Activated CD8-positive, alpha-beta memory T cell treated with anti-CD3 and anti-CD28 coated beads, Interleukin-2, amount 10 ng/mL, durations not matched to agents 7 days and 5 days (primary cell): ENCODE results near the gene IYD. TPM values are rescaled to one million over a fixed set of nuclear protein-coding genes. Genes with fewer than 3 reads are reported as not detected.
A peak's percentile ranks its signal among the peaks of the same experiment; 100 is the strongest.

Source experiments
- ATAC-seq: fragments of 150-1000 bp; cut with Tn5 transposase; one replicate; pipeline ENCODE4 v1.10.0; 2021; ENCODE audit warnings: moderate library complexity
- CTCF ChIA-PET: fragments of 350-600 bp; sonication (Branson Sonifier 250); formaldehyde crosslinking; loops from one replicate; lab custom pipeline; 2021; ENCODE audit warnings: antibody characterized with exemption; lab: Charles Lee
- DNase-seq: peaks from one replicate; pipeline ENCODE4 v3.0.0-alpha.2; 2020
- H3K27ac Mint-ChIP-seq: one replicate; pipeline ENCODE4 v1.8.0; 2021; ENCODE audit warnings: mild to moderate bottlenecking, mixed read lengths
- H3K27me3 Mint-ChIP-seq: one replicate; pipeline ENCODE4 v1.8.0; 2021; ENCODE audit warnings: mixed read lengths
- H3K36me3 Mint-ChIP-seq: one replicate; pipeline ENCODE4 v1.8.0; 2021; ENCODE audit warnings: mild to moderate bottlenecking, mixed read lengths
- H3K4me1 Mint-ChIP-seq: one replicate; pipeline ENCODE4 v1.8.0; 2021; ENCODE audit warnings: mixed read lengths
- H3K4me3 Mint-ChIP-seq: one replicate; pipeline ENCODE4 v1.8.0; 2021; ENCODE audit warnings: mild to moderate bottlenecking, moderate library complexity, mixed read lengths
- H3K9me3 Mint-ChIP-seq: one replicate; pipeline ENCODE4 v1.8.0; 2022; ENCODE audit warnings: low read depth, mixed read lengths
- total RNA-seq, 2 experiments: library from RNA; stranded (reverse); gene quantifications; one replicate each; pipeline ENCODE4 v1.2.3, GENCODE V29; 2021

The IYD gene
- total RNA-seq, 2 experiments from 2014 or later: not detected

GRCh38 chr6:150391890-150392289, 23.1 kb downstream of the IYD start:
- Mint-ChIP-seq H3K36me3 (peaks cover 1% of the 10 kb centered on the region), H3K27ac (no peak overlapping the region), H3K9me3 (no peaks in the 10 kb centered on the region), H3K4me1 (no peaks in the 10 kb centered on the region), H3K4me3 (no peak overlapping the region), H3K27me3 (peaks cover 46% of the 10 kb centered on the region)
- no peak for ATAC-seq
- CTCF ChIA-PET: interaction anchor here (0.8 kb wide), 1 partner anchor 424 kb away, joined by 3 read pairs; no protein-coding TSS in a partner anchor
- no peak for DNase-seq

GRCh38 chr6:150392452-150393220, 23.8 kb downstream of the IYD start:
- no peak overlapping the region for H3K27ac Mint-ChIP-seq
- peaks cover 45% of the 10 kb centered on the region for H3K27me3 Mint-ChIP-seq
- no peaks in the 10 kb centered on the region for H3K36me3 Mint-ChIP-seq
- ATAC-seq: no peak
- CTCF ChIA-PET: interaction anchor here (0.8 to 5.3 kb wide), 5 partner anchors 312 to 425 kb away, joined by 3 to 51 read pairs (median 4); no protein-coding TSS in a partner anchor
- no peak overlapping the region for H3K4me3 Mint-ChIP-seq
- DNase-seq: no peak
- H3K4me1 Mint-ChIP-seq: no peaks in the 10 kb centered on the region
- H3K9me3 Mint-ChIP-seq: no peaks in the 10 kb centered on the region

- H3K27me3 Mint-ChIP-seq: peaks cover 37% of the 10 kb centered on the region
- ATAC-seq (no peak), DNase-seq (no peak)
- H3K27ac Mint-ChIP-seq: no peak overlapping the region
- H3K9me3 Mint-ChIP-seq: no peaks in the 10 kb centered on the region
- H3K4me1 Mint-ChIP-seq: no peaks in the 10 kb centered on the region
- no peak overlapping the region for H3K4me3 Mint-ChIP-seq
- CTCF ChIA-PET: interaction anchor here (1.1 to 5.3 kb wide), 17 partner anchors 10 to 426 kb away, joined by 3 to 51 read pairs (median 5); partner anchors contain the start of gene ULBP3
- no peaks in the 10 kb centered on the region for H3K36me3 Mint-ChIP-seq
Observed at GRCh38 chr6:150394053-150394898, 25.5 kb downstream of the IYD start.

GRCh38 chr6:150394899-150395295, 26.1 kb downstream of the IYD start:
- no peak for ATAC-seq
- Mint-ChIP-seq H3K4me3 (no peak overlapping the region), H3K36me3 (no peaks in the 10 kb centered on the region)

GRCh38 chr6:150395388-150396009, 26.7 kb downstream of the IYD start:
- Mint-ChIP-seq H3K27ac (no peak overlapping the region), H3K9me3 (no peaks in the 10 kb centered on the region), H3K4me3 (no peak overlapping the region), H3K36me3 (no peaks in the 10 kb centered on the region), H3K4me1 (no peaks in the 10 kb centered on the region), H3K27me3 (peaks cover 32% of the 10 kb centered on the region)
- DNase-seq (peak; percentile 50), ATAC-seq (peak; percentile 71)
- CTCF ChIA-PET: interaction anchor here (0.7 to 5.3 kb wide), 22 partner anchors 9 to 446 kb away, joined by 3 to 51 read pairs (median 4); partner anchors contain the start of gene ULBP3

More at GRCh38 chr6:150394899-150395295, 26.1 kb downstream of the IYD start:
- DNase-seq: no peak
- CTCF ChIA-PET: interaction anchor here (0.7 to 5.3 kb wide), 22 partner anchors 10 to 447 kb away, joined by 3 to 51 read pairs (median 4); partner anchors contain the start of gene ULBP3
- no peaks in the 10 kb centered on the region for H3K9me3 Mint-ChIP-seq
- H3K4me1 Mint-ChIP-seq: no peaks in the 10 kb centered on the region
- H3K27me3 Mint-ChIP-seq: peaks cover 34% of the 10 kb centered on the region
- no peak overlapping the region for H3K27ac Mint-ChIP-seq

- Mint-ChIP-seq H3K27me3 (peaks cover 31% of the 10 kb centered on the region), H3K4me3 (no peak overlapping the region), H3K4me1 (no peaks in the 10 kb centered on the region), H3K9me3 (peaks cover 15% of the 10 kb centered on the region), H3K27ac (no peak overlapping the region), H3K36me3 (peaks cover 1% of the 10 kb centered on the region)
- no peak for DNase-seq
- no peak for ATAC-seq
- CTCF ChIA-PET: interaction anchor here (0.8 to 1.8 kb wide), 4 partner anchors 8 to 411 kb away, joined by 3 to 10 read pairs (median 4); no protein-coding TSS in a partner anchor
Observed at GRCh38 chr6:150403458-150404246, 34.8 kb downstream of the IYD start.

GRCh38 chr6:150406948-150407347, 38.1 kb downstream of the IYD start:
- DNase-seq (no peak), ATAC-seq (no peak)
- no peaks in the 10 kb centered on the region for H3K4me1 Mint-ChIP-seq
- CTCF ChIA-PET: interaction anchor here (1.5 kb wide), 1 partner anchor 11 kb away, joined by 4 read pairs; no protein-coding TSS in a partner anchor
- no peak overlapping the region for H3K27ac Mint-ChIP-seq
- no peak overlapping the region for H3K4me3 Mint-ChIP-seq
- H3K36me3 Mint-ChIP-seq: peaks cover 1% of the 10 kb centered on the region
- H3K9me3 Mint-ChIP-seq: peaks cover 15% of the 10 kb centered on the region
- peaks cover 42% of the 10 kb centered on the region for H3K27me3 Mint-ChIP-seq

GRCh38 chr6:150408842-150409241, 40.0 kb downstream of the IYD start:
- DNase-seq: no peak
- no peak for ATAC-seq
- Mint-ChIP-seq H3K4me3 (no peak overlapping the region), H3K27me3 (peaks cover 48% of the 10 kb centered on the region), H3K9me3 (peaks cover 15% of the 10 kb centered on the region), H3K36me3 (peaks cover 1% of the 10 kb centered on the region), H3K27ac (no peak overlapping the region), H3K4me1 (no peaks in the 10 kb centered on the region)
- CTCF ChIA-PET: interaction anchor here (1.2 to 2.3 kb wide), 2 partner anchors 9 to 409 kb away, joined by 3 to 6 read pairs; no protein-coding TSS in a partner anchor

- peaks cover 15% of the 10 kb centered on the region for H3K9me3 Mint-ChIP-seq
- ATAC-seq (no peak), DNase-seq (no peak)
- CTCF ChIA-PET: interaction anchor here (1.8 to 2.3 kb wide), 2 partner anchors 8 to 406 kb away, joined by 5 to 6 read pairs; no protein-coding TSS in a partner anchor
- peaks cover 53% of the 10 kb centered on the region for H3K27me3 Mint-ChIP-seq
- no peaks in the 10 kb centered on the region for H3K4me1 Mint-ChIP-seq
- no peak overlapping the region for H3K27ac Mint-ChIP-seq
- no peak overlapping the region for H3K4me3 Mint-ChIP-seq
- peaks cover 1% of the 10 kb centered on the region for H3K36me3 Mint-ChIP-seq
Observed at GRCh38 chr6:150409576-150410066, 40.8 kb downstream of the IYD start.

GRCh38 chr6:150410399-150410798, 41.6 kb downstream of the IYD start:
- Mint-ChIP-seq H3K36me3 (peaks cover 1% of the 10 kb centered on the region), H3K4me1 (no peaks in the 10 kb centered on the region), H3K4me3 (no peak overlapping the region), H3K27ac (no peak overlapping the region), H3K27me3 (peaks cover 56% of the 10 kb centered on the region), H3K9me3 (peaks cover 8% of the 10 kb centered on the region)
- DNase-seq (no peak), ATAC-seq (no peak)
- CTCF ChIA-PET: interaction anchor here (1.2 to 1.8 kb wide), 2 partner anchors 15 to 406 kb away, joined by 3 to 5 read pairs; no protein-coding TSS in a partner anchor

- Mint-ChIP-seq H3K27me3 (peaks cover 60% of the 10 kb centered on the region), H3K9me3 (peaks cover 5% of the 10 kb centered on the region), H3K27ac (no peak overlapping the region), H3K4me1 (peaks cover 4% of the 10 kb centered on the region), H3K4me3 (no peak overlapping the region), H3K36me3 (peaks cover 1% of the 10 kb centered on the region)
- ATAC-seq: no peak
- DNase-seq: no peak
- CTCF ChIA-PET: interaction anchor here (0.6 to 1.8 kb wide), 3 partner anchors 15 to 637 kb away, joined by 3 to 5 read pairs (median 4); no protein-coding TSS in a partner anchor
Observed at GRCh38 chr6:150410906-150411305, 42.1 kb downstream of the IYD start.

- peaks cover 57% of the 10 kb centered on the region for H3K27me3 Mint-ChIP-seq
- DNase-seq (no peak), ATAC-seq (no peak)
- H3K27ac Mint-ChIP-seq: no peak overlapping the region
- H3K36me3 Mint-ChIP-seq: no peaks in the 10 kb centered on the region
- H3K4me3 Mint-ChIP-seq: no peak overlapping the region
- no peaks in the 10 kb centered on the region for H3K9me3 Mint-ChIP-seq
- H3K4me1 Mint-ChIP-seq: peaks cover 7% of the 10 kb centered on the region
- CTCF ChIA-PET: no interaction called here
Observed at GRCh38 chr6:150412221-150412620, 43.4 kb downstream of the IYD start.
